Left lung (tissue), 10 donors: ENCODE measurements around the gene FAM20C. TPM values are rescaled to one million over a fixed set of nuclear protein-coding genes. Genes with fewer than 3 reads are reported as not detected.

ENCODE experiments used
- ATAC-seq: fragments of 200-7000 bp; cut with Tn5 transposase; one replicate; pipeline ENCODE4 v1.9.1; 2020; ENCODE audit warnings: moderate library complexity
- DNase-seq, 4 donors: peaks; one replicate each; pipeline ENCODE4 v3.0.0-alpha.2; 2013 to 2020
- H3K27ac ChIP-seq, 2 donors: fragments of 200-600 bp; sonication (generic) in 1 of 2; one replicate each; pipeline versions ENCODE4 v1.5.0 to v1.8.0; 2020 to 2021
- H3K27me3 ChIP-seq, 2 donors: fragments of 200-600 bp; sonication (generic) in 1 of 2; one replicate each; pipeline versions ENCODE4 v1.5.0 to v1.8.0; 2020 to 2021
- H3K36me3 ChIP-seq, 2 donors: fragments of 200-600 bp; sonication (generic) in 1 of 2; one replicate each; pipeline versions ENCODE4 v1.5.0 to v1.8.0; 2020 to 2021
- H3K4me1 ChIP-seq, 2 donors: fragments of 200-600 bp; one replicate each; pipeline ENCODE4 v1.8.0; 2021
- H3K4me3 ChIP-seq, 2 donors: fragments of 200-600 bp; sonication (generic) in 1 of 2; one replicate each; pipeline versions ENCODE4 v1.5.0 to v1.8.0; 2020 to 2021; ENCODE audit warnings: mild to moderate bottlenecking in 1 of 2
- H3K9me3 ChIP-seq, 2 donors: fragments of 200-600 bp; sonication (generic) in 1 of 2; one replicate each; pipeline versions ENCODE4 v1.5.0 to v1.8.0; 2020 to 2021
- CTCF ChIP-seq, 2 donors: fragments of 200-600 bp; sonication (generic) in 1 of 2; IDR thresholded peaks; one replicate each; pipeline versions ENCODE4 v1.5.0 to v1.8.0; 2021; ENCODE audit warnings: antibody characterized with exemption in 2 of 2
- intact Hi-C, 2 donors: fragments of 100-400 bp; cut with DNase I; formaldehyde crosslinking; loops; one replicate each; pipeline versions ENCODE4 v1.11.2 to v1.14.2; 2022
- polyA plus RNA-seq, 6 donors: library from polyadenylated mRNA; unstranded; fragments of 120-200 nt; gene quantifications; one replicate each; pipeline ENCODE4 v1.2.1, GENCODE V29; 2013; ENCODE audit not compliant: insufficient read length in 6 of 6
- total RNA-seq, 2 donors: library from RNA; stranded (reverse); fragmentation: NEBNext Ultra II Directional; extraction: Animal tissue kit (Norgen Biotek cat#: 25700); gene quantifications; one replicate each; pipeline ENCODE4 v1.2.1, GENCODE V29; 2021
- donor health status: DM: no; HTN: yes; CAD: no.
- donor health status: DM: no; HTN: no; CAD: no.

Gene FAM20C
- total and polyA plus RNA-seq, 8 donors = 21.2 to 75.5 (median 31.8) TPM

- ATAC-seq = no peak
- Histone ChIP-seq H3K4me1 (peaks cover 0 to 24% of the 10 kb centered on the region in 2 donors), H3K27ac (no peak overlapping the region)
Observed at GRCh38 chr7:163971-164881, 28.1 kb upstream of the FAM20C start.

GRCh38 chr7:164882-165660, 27.3 kb upstream of the FAM20C start:
- intact Hi-C loops = no loop called here
- Histone ChIP-seq H3K4me3 (no peak overlapping the region), H3K4me1 (peaks cover 0 to 24% of the 10 kb centered on the region in 2 donors), H3K27me3 (peaks cover 0 to 58% of the 10 kb centered on the region in 2 donors), H3K9me3 (no peaks in the 10 kb centered on the region), H3K27ac (no peak overlapping the region), H3K36me3 (no peaks in the 10 kb centered on the region)
- DNase-seq = peak in 3 of 4 donors; percentile 44 to 71 (median 44)
- ATAC-seq = peak; percentile 12
- TF ChIP-seq CTCF (IDR thresholded peaks at IDR 0.05) = no peak

More at GRCh38 chr7:163971-164881, 28.1 kb upstream of the FAM20C start:
- intact Hi-C loops = no loop called here
- H3K4me3 ChIP-seq = no peak overlapping the region
- no peak for TF ChIP-seq CTCF (IDR thresholded peaks at IDR 0.05)
- peak in 2 of 4 donors; percentile 28 to 61 for DNase-seq
- H3K9me3 ChIP-seq = no peaks in the 10 kb centered on the region
- H3K36me3 ChIP-seq = no peaks in the 10 kb centered on the region
- peaks cover 0 to 58% of the 10 kb centered on the region in 2 donors for H3K27me3 ChIP-seq

- ATAC-seq (no peak), DNase-seq (peak in 2 of 4 donors; percentile 28 to 30)
- TF ChIP-seq CTCF (IDR thresholded peaks at IDR 0.05) = no peak
- Histone ChIP-seq H3K9me3 (no peaks in the 10 kb centered on the region), H3K27ac (no peak overlapping the region), H3K4me3 (no peak overlapping the region), H3K27me3 (peaks cover 0 to 61% of the 10 kb centered on the region in 2 donors), H3K36me3 (no peaks in the 10 kb centered on the region), H3K4me1 (peaks cover 0 to 24% of the 10 kb centered on the region in 2 donors)
- intact Hi-C loops = no loop called here
Observed at GRCh38 chr7:165661-166337, 26.6 kb upstream of the FAM20C start.

- H3K27ac ChIP-seq = peak overlapping the region; percentile 13 to 33
- peaks cover 0 to 24% of the 10 kb centered on the region in 2 donors for H3K4me1 ChIP-seq
- H3K4me3 ChIP-seq = no peak overlapping the region
- TF ChIP-seq CTCF (IDR thresholded peaks at IDR 0.05) = no peak
- H3K27me3 ChIP-seq = peaks cover 0 to 61% of the 10 kb centered on the region in 2 donors
- intact Hi-C loops = no loop called here
- ATAC-seq (peak; percentile 30), DNase-seq (peak in 3 of 4 donors; percentile 44 to 75 (median 72))
- H3K36me3 ChIP-seq = no peaks in the 10 kb centered on the region
- H3K9me3 ChIP-seq = no peaks in the 10 kb centered on the region
Observed at GRCh38 chr7:166338-167060, 25.9 kb upstream of the FAM20C start.
